NCI-H187 (cell line): ENCODE data around the gene AP2A2.
"Not testable (repeated sequence)": the region's sequence is repeated elsewhere in the genome, so short reads cannot be mapped to it uniquely, and the experiment has no call there.

Experiments used
- DNase-seq, 2 experiments: peaks; one replicate each; lab custom pipeline; 2025; lab: John Stamatoyannopoulos, UW

Gene AP2A2

GRCh38 chr11:954392-955153 lies 28.9 kb downstream of the AP2A2 start:
- DNase-seq: no peak

GRCh38 chr11:955154-956063 lies 29.7 kb downstream of the AP2A2 start:
- no peak for DNase-seq

GRCh38 chr11:957212-957920 lies 31.7 kb downstream of the AP2A2 start:
- DNase-seq: no peak

GRCh38 chr11:958101-958500 lies 32.4 kb downstream of the AP2A2 start:
- DNase-seq: no peak

GRCh38 chr11:959027-959426 lies 33.4 kb downstream of the AP2A2 start:
- no peak for DNase-seq

- no peak for DNase-seq
Observed at GRCh38 chr11:959608-960007, 33.9 kb downstream of the AP2A2 start.

GRCh38 chr11:961310-961920 lies 35.7 kb downstream of the AP2A2 start:
- DNase-seq: not testable (repeated sequence)

GRCh38 chr11:961921-962320 lies 36.3 kb downstream of the AP2A2 start:
- no peak for DNase-seq

GRCh38 chr11:962688-963087 lies 37.0 kb downstream of the AP2A2 start:
- no peak for DNase-seq

- no peak for DNase-seq
Observed at GRCh38 chr11:963852-964251, 38.2 kb downstream of the AP2A2 start.

- DNase-seq: no peak
Observed at GRCh38 chr11:965206-965775, 39.6 kb downstream of the AP2A2 start.

- DNase-seq: no peak
Observed at GRCh38 chr11:967995-968751, 42.5 kb downstream of the AP2A2 start.

- DNase-seq: no peak
Observed at GRCh38 chr11:968822-969221, 43.2 kb downstream of the AP2A2 start.

- DNase-seq: no peak
Observed at GRCh38 chr11:969651-970205, 44.1 kb downstream of the AP2A2 start.

- DNase-seq: no peak
Observed at GRCh38 chr11:970319-970871, 44.7 kb downstream of the AP2A2 start.

GRCh38 chr11:971092-971690 lies 45.5 kb downstream of the AP2A2 start:
- no peak for DNase-seq

GRCh38 chr11:971731-972365 lies 46.2 kb downstream of the AP2A2 start:
- no peak for DNase-seq

GRCh38 chr11:972523-973211 lies 47.0 kb downstream of the AP2A2 start:
- DNase-seq: no peak

- DNase-seq: no peak
Observed at GRCh38 chr11:973237-973636, 47.6 kb downstream of the AP2A2 start.
